AG09309 (cell line): ENCODE measurements around the gene CHRNE.
"Not testable (repeated sequence)": the region's sequence is repeated elsewhere in the genome, so short reads cannot be mapped to it uniquely, and the experiment has no call there.

Experiments
- DNase-seq: peaks from one replicate; pipeline ENCODE4 v3.0.0-alpha.2; 2010; ENCODE audit warnings: low read depth
- H3K4me3 ChIP-seq: 2 replicates; pipeline ENCODE4 v1.5.1; 2011; ENCODE audit warnings: mild to moderate bottlenecking, low read depth, low read length, moderate library complexity; ENCODE audit not compliant: control insufficient read depth
- TF ChIP-seq, protein P1 (sequence below): IDR thresholded peaks from 2 replicates; pipeline ENCODE4 v1.5.1; 2011; ENCODE audit warnings: mild to moderate bottlenecking, low read depth, low read length, inconsistent platforms; ENCODE audit not compliant: insufficient read depth, control insufficient read depth; ENCODE audit errors: missing control alignments

Gene CHRNE

GRCh38 chr17:4884489-4884888 is 18.4 kb downstream of the CHRNE start:
- H3K4me3 ChIP-seq: no peak overlapping the region
- no peak for DNase-seq
- TF ChIP-seq, protein P1, sequence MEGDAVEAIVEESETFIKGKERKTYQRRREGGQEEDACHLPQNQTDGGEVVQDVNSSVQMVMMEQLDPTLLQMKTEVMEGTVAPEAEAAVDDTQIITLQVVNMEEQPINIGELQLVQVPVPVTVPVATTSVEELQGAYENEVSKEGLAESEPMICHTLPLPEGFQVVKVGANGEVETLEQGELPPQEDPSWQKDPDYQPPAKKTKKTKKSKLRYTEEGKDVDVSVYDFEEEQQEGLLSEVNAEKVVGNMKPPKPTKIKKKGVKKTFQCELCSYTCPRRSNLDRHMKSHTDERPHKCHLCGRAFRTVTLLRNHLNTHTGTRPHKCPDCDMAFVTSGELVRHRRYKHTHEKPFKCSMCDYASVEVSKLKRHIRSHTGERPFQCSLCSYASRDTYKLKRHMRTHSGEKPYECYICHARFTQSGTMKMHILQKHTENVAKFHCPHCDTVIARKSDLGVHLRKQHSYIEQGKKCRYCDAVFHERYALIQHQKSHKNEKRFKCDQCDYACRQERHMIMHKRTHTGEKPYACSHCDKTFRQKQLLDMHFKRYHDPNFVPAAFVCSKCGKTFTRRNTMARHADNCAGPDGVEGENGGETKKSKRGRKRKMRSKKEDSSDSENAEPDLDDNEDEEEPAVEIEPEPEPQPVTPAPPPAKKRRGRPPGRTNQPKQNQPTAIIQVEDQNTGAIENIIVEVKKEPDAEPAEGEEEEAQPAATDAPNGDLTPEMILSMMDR: no peak

DNA sequence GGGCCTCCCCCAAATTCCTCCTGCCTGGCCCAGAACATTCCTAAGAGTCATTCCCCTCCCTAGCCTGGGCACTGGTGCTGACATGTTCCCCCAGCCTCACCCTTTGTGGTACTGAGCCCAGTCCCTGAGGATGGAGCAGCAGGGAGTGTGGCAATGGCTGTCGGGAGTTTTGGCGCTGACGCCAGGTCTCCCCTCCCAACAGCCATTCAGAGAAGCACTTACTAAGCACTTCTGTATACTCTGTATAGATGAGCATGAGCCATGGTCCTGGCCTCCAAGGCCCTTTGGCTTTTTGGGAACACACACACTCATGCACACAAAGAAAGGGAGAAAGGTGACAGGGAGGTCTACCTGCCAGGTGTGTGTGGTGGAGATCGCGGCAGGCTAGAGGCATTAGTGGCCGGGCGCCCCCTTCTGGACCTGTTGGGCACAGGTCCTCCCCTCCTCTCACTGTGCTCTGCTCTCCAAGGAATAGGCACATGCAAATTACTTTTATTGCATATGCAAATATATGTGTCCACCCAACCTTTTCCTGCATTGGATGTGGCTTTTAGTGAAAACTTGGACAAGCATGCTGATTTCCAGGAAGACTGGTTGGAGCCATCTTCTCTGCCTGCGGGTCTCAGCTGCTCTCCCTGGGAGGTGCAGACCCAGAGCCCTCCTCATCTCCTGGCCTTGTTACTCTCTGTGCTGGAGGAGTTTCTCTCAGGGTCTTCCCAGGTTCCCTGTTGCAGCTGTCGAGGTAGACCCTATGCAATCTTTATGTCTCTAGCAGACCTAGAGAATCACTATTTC is 20.9 kb downstream of the CHRNE start:
- TF ChIP-seq, protein P1: peak; percentile 74
- no peak for DNase-seq
- H3K4me3 ChIP-seq: no peak overlapping the region

DNA sequence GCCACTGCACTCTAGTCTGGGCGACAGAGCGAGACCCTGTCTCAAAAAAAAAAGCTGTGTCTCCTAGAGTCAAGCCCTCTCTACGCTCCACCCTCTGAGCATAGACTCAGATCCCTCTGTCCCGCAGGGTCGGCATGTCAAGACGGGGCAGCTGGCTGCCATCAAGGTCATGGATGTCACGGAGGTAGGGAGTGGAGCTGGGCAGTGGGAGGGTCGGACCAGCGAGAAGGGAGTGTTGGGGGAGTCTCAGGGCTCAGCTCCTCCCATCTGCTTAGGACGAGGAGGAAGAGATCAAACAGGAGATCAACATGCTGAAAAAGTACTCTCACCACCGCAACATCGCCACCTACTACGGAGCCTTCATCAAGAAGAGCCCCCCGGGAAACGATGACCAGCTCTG is 22.0 kb downstream of the CHRNE start:
- TF ChIP-seq, protein P1: no peak
- no peak overlapping the region for H3K4me3 ChIP-seq
- no peak for DNase-seq

GRCh38 chr17:4879601-4880000 is 23.3 kb downstream of the CHRNE start:
- no peak overlapping the region for H3K4me3 ChIP-seq
- DNase-seq: no peak
- TF ChIP-seq, protein P1: no peak

GRCh38 chr17:4877089-4877488 is 25.8 kb downstream of the CHRNE start:
- no peak for DNase-seq
- TF ChIP-seq, protein P1: no peak
- no peak overlapping the region for H3K4me3 ChIP-seq

GRCh38 chr17:4872786-4873185 is 30.1 kb downstream of the CHRNE start:
- no peak overlapping the region for H3K4me3 ChIP-seq
- TF ChIP-seq, protein P1: no peak
- DNase-seq: no peak

DNA sequence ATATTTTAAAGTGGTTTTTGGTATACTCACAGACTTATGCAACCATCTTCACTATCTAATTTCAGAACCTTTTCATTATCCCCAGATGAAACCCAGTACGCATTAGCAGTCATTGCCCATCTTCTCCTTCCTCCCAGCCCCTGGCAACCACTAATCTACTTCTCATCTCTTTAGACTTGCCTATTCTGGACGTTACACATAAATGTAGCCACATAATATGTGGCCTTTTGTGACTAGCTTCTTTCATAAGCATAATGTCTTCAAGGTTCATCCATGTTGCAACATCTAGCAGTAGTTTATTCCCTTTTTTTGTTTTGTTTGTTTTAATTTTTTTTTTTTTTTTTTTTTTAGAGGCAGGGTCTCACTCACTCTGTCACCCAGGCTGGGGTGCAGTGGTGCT is 32.0 kb downstream of the CHRNE start:
- no peak overlapping the region for H3K4me3 ChIP-seq
- DNase-seq: no peak

DNA sequence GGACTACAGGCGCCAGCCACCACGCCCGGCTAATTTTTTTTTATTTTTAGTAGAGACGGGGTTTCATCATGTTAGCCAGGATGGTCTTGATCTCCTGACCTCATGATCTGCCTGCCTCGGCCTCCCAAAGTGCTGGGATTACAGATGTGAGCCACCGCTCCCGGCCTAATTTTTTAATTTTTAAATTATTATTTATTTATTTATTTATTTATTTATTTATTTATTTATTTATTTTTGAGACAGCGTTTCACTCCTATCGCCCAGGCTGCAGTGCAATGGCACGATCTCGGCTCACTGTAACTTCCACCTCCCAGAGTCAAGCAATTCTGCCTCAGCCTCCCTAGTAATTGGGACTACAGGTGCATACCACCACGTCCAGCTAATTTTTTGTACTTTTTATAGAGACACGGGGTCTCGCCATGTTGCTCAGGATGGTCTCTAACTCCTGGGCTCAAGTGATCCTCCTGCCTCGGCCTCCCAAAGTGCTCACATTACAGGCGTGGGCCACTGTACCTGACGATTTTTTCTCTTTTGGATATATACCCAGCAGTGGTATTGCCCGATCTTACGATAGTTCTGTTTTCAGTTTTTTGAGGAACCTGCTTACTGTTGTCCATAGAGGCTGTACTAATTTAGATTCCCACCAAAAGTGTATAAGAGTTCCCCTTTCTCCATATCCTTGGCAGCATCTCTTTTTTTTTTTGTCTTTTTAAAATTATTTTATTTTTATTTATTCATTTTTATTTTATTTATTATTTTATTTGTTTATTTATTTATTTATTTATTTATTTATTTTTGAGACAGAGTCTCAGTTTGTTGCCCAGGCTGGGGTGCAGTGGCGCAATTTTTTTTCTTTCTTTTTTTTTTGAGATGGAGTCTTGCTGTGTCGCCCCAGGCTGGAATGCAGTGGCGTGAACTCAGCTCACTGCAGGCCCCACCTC is 33.6 kb downstream of the CHRNE start:
- not testable (repeated sequence) for H3K4me3 ChIP-seq, DNase-seq

More for the DNA sequence above, 32.0 kb downstream of the CHRNE start:
- TF ChIP-seq, protein P1: no peak

GRCh38 chr17:4867535-4867934 is 35.4 kb downstream of the CHRNE start:
- not testable (repeated sequence) for DNase-seq, H3K4me3 ChIP-seq
